ENCODE data around the gene PRSS35.
"Not testable (repeated sequence)": the region's sequence is repeated elsewhere in the genome, so short reads cannot be mapped to it uniquely, and the experiment has no call there.

PRSS35 gene, protein sequence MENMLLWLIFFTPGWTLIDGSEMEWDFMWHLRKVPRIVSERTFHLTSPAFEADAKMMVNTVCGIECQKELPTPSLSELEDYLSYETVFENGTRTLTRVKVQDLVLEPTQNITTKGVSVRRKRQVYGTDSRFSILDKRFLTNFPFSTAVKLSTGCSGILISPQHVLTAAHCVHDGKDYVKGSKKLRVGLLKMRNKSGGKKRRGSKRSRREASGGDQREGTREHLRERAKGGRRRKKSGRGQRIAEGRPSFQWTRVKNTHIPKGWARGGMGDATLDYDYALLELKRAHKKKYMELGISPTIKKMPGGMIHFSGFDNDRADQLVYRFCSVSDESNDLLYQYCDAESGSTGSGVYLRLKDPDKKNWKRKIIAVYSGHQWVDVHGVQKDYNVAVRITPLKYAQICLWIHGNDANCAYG

DNA sequence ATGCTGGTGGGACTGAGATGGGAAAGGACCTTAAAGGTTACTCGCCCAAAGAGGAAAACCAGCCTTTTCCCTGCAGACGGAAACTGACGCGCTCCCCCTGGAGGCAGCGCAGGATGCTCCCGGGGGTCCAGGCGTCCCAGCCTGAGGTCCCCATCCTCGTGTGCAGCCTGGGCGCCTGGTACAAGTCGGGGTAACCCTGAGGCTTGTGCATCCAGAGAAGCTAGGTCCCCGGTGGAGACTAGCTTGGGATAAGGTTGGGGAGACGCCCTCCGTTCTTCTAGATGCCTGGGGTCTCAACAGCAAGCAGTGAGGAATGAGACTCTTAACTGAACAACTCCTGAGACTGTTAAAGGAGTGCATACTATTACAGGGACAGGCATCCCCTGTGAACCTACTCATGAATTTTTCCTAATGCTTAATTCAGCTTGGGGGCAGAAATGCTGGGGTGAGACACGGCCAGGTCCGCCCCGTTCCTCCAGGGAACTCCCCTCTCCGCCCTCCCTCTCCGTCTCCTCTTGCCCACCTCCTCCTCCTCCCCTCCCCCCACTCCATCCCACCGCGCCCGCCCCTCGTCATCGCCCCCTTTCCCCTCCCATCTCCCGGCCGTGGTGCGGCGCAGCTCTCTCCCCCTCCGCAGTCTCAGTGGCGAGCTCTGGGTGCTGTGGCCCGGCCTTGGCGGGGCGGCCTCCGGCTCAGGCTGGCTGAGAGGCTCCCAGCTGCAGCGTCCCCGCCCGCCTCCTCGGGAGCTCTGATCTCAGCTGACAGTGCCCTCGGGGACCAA is at the start of gene PRSS35:
PRSS35 (plus strand) TSS at position 634 of the 781 bp plus-strand sequence. CDS start 10,908 bp downstream, outside the sequence.
- peak; percentile 33 for DNase-seq (ENCODE audit: low read depth, low spot score)

DNA sequence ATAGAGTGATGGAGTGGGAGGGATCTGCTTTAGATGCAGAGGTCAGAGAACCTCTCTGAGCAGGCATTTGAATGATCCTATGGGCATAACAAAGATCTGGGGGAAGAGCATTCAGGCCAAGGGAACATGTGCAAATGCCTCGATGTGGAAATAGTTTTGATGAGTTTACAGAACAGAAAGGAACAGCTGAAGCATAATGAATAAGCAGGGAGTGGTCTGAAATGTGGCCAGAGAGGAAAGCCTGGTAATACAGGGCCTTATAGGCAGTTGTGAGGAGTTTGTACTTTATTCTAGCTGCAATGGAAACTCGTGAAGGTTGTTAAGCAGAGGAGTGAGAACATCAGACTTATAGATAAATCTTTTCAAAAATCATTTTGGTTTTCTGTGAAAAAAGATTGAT is 48.4 kb upstream of the PRSS35 start:
- no peak for DNase-seq (ENCODE audit: low read depth, low spot score)

DNA sequence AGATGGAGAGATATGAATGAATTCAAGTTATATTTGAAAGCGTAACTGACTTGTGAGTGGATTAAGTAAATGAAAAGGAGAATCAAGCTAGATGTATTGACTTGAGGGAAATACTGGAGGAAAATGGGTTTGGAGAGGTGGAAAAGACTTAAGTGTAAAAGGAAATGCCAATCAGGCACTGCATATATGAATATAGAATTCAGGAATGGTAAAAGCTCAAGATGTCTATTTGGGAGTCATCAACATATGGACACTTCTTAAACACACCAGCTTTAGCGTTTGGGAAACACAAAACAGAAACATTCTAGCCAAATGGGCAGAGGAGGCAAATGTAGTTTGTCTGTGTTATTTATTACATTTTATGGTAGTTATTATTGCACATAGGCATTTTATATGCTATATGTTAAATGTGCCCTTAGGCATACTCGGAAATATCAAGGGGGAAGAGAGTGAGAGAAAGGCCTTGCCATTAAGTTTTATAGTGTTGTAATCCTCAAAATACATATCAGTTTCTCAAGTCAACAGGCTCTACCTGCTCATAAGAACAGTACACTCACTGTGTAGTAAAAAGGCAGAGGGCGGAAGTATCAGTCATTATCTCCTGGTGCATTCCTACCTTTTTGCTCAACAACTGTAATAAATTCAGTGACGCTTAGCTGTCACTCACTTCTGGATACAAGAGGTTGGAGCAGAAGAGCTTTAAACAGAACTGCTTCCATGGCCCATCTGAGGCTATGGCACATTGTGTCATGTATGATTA is 47.8 kb upstream of the PRSS35 start:
- no peak for DNase-seq (ENCODE audit: low read depth, low spot score)

DNA sequence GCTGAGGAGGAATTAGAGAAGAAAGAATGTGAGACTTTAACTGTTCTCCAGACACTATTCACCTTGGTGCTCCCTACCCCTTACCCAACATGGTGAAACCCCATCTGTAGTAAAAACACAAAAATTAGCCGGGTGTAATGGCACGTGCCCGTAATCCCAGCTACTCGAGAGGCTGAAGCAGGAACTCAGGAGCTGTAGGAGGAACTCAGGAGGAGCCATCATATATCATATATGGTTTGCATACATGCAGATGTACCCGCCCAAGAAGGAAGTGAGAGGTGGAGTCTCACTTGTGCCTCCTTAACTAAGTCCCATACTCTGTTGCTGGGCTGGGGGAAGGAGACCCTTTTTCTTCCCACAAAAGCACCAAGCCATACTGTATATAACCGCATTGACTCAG is 46.0 kb upstream of the PRSS35 start:
- DNase-seq (ENCODE audit: low read depth, low spot score) = no peak

DNA sequence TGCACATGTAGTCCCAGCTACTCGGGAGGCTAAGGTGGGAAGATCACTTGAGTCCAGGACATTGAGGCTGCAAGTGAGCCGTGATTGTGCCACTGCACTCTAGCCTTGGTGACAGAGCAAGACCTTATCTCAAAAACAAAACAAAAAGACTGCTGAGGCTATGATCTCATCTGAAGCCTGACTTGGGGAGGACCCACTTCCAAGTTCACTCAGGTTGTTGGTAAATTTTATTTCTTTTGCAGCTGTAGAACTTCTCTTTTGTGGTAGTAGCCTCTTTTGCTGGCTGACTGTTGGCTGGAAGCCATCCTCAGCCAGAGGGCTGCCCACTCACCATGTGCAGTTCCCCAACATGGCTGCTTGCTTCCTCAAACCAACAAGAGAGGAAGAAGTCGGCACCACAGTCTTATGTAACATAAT is 44.7 kb upstream of the PRSS35 start:
- DNase-seq (ENCODE audit: low read depth, low spot score) = no peak

DNA sequence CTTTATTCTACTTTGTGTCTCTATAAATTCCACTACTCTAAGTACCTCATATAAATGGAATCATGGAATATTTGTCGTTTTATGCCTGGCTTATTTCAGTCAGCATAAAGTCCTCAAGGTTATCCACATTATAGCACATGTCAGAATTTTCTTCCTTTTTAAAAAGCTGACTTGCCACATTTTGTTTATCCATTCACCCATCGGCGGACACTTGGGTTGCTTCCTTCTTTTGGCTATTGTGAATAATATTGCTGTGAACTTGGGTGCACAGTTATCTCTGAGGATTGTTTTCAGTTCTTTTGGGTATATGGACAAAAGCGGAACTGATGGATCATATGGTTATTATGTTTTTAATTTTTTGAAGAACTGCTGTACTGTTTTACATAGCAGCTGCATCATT is 42.3 kb upstream of the PRSS35 start:
- DNase-seq (ENCODE audit: low read depth, low spot score) = no peak

DNA sequence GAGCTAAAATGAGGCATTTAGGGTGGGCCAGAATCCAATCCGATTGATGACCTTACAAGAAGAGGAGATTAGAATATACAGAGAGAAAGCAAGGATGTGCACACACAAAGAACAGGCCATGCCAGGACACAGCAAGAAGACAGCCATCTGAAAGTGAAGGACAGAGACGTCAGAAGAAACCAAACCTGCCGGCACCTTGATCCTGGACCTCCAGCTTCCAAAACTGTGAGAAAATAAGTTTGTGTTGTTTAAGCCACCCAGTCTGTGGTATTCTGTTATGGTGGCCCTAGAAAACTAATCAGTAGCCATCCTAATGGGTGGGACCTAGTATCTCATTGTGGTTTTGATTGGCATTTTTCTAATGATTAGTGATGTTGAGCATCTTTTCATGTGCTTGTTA is 41.7 kb upstream of the PRSS35 start:
- DNase-seq (ENCODE audit: low read depth, low spot score) = no peak

DNA sequence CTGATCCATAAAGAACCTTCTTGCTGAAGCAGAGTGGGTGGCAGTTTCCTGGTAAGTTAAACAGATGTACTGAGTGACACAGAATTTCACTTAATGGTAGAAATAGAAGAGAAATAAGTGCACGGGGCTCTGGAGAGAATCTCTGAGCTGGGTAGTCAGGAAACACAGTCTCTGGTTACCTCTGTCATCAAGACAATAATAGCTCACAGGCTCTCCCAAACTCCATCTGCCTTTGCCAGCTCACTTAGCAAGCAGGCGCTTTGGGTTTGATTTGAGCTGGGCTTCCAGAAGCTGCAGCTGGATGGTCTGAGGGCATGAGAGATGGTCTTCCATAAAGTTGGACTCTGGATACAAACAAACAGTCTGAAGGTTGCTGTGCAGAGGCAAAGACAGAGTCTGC is 39.6 kb upstream of the PRSS35 start:
- no peak for DNase-seq (ENCODE audit: low read depth, low spot score)

DNA sequence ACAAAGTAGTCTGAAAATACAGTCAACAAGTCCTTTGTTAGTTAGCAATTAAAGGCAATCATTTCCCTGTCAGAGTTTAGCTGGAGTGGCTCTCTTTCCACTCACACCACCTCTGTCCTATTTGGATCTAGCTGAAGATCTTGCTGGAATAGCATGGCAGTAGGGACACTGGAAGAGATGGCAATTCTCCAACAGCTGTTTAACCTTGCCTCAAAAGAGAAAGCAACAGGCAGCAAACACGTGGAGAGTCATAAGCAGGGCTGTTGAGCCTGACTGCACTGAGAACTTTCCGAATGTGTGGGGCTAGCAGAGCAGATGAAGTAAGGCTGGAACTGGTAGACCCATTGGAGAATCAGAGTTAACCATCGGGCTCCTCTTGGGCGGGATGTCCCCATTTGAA is 38.0 kb upstream of the PRSS35 start:
- peak; percentile 6 for DNase-seq (ENCODE audit: low read depth, low spot score)

DNA sequence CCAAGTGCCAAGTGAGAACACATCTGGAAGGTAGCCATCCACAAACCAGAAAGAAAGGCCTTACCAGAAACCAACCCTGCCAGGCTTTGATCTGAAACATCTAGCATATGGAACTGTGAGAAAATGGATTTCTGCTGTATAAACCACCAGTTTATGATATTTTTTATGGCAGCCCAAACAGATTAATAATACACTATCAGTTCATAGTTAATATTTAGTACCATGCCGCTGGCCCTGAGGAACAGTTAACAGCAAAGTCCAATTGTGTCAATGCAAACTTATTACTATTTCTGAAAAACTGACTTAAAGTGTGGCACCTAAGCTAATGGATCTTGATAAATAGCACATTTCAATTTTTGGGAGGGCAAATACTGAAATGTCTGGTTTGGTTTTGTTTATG is 35.4 kb upstream of the PRSS35 start:
- no peak for DNase-seq (ENCODE audit: low read depth, low spot score)

DNA sequence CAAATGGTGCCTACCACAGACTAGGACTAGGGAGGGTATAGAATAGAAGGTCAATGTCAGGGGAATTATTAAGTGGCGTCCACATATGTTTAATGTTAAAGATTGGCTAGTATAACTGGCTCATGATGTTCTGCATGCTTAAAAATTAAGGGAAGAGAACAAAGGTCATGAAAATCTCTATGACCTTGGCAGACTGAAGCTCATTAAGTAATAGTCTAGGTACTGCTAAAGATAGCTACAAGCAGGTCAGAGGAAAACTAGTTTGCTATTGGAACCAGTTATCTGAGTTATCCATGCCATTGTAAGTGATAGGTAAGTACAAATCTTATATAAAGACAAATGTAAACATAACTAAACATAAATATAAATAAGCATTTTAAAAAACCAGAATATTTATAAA is 32.9 kb upstream of the PRSS35 start:
- no peak for DNase-seq (ENCODE audit: low read depth, low spot score)

DNA sequence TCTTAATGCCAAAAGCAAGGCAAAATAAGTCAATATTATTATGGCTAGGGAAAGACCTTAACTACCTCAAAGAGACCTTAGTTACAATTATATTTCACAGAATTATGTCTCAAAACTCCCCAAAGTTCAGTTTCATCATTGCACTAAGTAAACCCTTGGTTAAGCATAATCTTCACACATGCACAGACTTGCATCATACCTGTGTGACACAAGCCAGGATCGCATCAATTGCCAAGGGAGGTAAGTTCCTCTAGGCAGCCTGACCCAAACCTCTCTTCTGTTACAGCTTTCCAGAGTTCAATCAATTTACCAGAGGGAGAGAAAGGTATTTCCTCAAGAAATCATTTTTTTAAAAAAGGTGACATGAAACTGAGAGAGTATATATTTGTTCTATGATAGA is 31.9 kb upstream of the PRSS35 start:
- no peak for DNase-seq (ENCODE audit: low read depth, low spot score)

DNA sequence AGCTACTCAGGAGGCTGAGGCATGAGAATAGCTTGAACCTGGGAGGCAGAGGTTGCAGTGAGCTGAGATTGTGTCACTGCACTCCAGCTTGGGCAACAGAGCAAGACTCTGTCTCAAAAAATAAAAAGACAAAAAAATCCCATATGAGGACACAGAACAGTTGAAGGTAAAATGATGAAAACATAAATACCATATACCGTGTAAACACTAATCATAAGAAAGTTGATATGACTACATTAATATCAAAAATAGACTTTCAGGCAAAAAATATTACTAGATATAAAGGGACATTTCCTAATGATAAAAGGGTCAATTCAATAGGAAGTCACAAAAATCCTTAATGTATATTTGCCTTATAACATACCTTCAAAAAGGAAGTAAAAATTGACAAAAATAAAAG is 30.4 kb upstream of the PRSS35 start:
- not testable (repeated sequence) for DNase-seq (ENCODE audit: low read depth, low spot score)

DNA sequence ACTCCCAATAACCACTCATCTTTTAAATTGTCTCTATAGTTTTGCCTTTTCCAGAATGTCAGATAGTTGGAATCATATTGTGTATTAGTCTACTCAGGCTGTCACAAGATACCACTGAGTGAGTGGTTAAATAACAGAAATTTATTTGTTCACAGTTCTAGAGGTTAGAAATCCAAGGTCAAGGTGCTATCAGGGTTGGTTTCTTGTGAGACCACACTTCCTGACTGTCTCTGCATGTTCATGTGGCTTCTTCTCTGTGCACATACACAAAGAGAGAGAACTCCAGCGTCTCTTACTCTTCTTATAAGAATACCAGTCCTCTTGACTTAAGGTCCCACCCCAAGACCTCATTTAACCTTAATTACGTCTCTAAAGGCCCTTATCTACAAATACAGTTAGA is 23.9 kb upstream of the PRSS35 start:
- no peak for DNase-seq (ENCODE audit: low read depth, low spot score)

DNA sequence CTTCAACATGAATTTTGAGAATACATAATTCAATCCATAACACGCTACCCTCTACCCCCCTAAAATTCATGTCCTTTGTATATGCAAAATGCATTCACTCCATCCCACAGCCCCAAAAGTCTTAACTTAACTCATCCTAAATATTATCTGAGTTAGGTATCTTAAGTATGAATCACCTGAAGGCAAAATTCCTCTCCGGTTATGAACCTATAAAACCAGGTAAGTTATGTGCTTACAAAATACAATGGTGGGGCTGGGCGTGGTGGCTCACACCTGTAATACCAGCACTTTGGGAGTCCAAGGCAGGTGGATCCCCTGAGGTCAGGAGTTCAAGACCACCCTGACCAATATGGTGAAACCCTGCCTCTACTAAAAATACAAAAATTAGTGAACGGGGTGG is 23.5 kb upstream of the PRSS35 start:
- DNase-seq (ENCODE audit: low read depth, low spot score) = no peak

DNA sequence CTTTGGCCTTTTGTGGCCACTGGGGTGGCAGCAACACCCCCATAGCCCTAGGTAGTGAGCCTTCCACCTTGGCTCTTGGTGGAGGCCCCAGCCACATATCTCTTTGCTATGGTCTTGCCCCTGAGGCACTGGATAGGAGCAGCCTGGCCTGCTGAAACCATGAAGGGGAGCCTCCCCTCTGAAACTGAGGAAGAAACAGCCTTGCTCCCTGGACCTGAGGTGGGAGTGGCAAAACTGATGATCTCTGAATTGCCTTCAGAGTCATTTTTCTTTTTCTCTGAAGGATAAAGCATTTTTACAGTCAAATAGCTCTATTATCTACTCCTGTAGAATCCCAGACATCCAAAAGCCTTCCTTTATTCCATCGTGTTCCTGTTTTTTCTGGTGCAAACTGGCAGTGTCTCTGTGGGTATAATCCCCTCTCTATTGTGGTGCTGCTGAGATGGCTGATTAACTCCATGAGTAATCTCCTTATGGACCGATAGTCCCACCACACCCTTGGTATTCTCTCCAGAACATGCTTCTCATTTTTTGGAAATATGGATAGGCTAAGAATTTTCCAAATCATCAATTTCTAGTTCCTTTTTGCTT is 22.0 kb upstream of the PRSS35 start:
- DNase-seq (ENCODE audit: low read depth, low spot score) = no peak

DNA sequence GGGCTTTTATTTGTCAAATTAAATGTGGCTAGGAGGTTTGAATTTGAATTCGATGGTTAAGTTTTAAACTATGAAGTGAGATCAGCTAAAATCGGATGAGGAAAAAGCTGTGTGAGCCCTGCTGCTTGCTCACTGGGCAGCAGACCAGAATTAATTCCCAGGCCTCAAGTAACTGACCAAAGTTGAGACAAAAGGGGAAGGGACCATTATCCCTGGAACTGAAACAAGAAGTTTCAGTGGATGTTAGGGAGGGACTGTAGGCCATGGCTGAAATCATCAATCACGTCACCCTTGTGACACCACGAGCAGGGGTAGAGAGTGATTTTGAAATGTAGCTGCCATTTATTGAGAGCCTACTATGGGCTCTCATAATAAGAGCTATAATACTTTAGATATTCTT is 7.0 kb upstream of the PRSS35 start:
- DNase-seq (ENCODE audit: low read depth, low spot score) = no peak

DNA sequence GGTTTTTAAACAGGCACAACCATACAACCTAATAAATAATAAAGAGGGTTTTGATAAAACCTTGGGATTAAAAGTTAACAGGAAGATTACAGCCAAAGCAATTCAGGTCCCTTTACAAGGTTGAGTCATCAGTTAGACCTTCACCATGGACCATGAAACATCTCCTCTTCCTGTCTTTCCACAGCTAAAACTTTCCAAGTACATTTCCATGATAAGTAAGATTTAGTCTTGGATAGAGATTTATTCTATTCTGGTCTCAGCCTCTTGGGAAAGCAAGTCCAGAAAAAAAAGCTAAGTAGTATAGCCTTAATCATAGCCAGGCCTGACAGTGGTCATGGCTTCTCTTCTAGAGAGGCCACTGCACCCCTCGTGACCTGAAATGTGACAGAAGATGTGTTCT is 2.9 kb upstream of the PRSS35 start:
- no peak for DNase-seq (ENCODE audit: low read depth, low spot score)

DNA sequence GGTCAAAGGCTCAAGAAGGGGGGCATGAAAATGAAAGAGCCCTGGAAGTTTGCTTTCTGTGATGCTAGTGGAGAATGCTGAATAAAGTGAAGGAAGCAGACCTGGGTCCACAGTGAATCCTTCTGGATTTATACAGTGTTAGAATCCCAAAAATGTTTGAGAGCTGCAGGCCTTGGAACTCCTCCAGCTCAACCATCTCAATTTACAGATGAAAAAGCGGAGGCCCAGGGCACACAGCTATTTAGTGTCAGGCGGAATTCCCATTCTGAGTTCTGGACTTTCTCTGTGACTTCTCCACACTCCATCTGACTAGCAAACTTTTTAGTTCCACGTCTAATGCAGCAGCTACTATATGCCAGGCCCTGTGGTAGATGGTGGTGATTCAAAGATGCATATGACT is 1.5 kb upstream of the PRSS35 start:
- no peak for DNase-seq (ENCODE audit: low read depth, low spot score)

DNA sequence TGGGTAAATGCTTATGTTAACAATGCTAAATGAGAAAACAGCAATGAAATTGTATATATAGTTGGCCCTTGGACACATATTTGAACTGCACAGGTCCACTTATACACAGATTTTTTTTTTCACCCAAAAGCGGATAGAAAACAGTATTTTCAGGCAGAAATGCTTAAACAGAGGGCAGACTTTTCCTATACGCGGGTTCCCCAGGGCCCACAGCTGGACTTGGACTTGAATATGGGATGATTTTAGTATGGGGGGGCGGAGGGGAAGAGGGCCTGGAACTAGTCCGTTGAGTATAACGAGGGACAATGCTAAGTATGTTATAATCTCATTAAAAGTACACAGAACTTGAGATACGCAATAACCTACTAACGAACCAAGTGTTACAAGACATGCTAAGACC is 1.1 kb upstream of the PRSS35 start:
- no peak for DNase-seq (ENCODE audit: low read depth, low spot score)

DNA sequence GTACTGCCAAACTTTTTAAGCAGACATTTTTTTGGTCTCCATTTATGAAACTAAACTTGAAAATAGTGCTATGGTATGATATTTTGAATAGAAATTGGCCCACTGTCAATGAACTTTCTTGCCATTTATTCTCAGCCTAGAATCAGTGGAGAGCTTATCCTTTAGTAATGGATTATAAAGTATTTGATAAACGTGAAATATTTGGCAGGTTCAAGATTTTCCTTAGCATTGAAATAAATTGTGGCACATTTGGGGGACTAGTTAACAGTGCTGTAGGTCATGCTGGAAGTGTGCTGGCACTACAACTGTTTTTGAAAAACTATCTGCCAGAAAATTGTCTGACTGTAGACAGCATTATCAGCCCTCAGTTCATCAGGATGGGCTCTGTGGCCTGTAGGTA is 2.1 kb downstream of the PRSS35 start:
- DNase-seq (ENCODE audit: low read depth, low spot score) = no peak

DNA sequence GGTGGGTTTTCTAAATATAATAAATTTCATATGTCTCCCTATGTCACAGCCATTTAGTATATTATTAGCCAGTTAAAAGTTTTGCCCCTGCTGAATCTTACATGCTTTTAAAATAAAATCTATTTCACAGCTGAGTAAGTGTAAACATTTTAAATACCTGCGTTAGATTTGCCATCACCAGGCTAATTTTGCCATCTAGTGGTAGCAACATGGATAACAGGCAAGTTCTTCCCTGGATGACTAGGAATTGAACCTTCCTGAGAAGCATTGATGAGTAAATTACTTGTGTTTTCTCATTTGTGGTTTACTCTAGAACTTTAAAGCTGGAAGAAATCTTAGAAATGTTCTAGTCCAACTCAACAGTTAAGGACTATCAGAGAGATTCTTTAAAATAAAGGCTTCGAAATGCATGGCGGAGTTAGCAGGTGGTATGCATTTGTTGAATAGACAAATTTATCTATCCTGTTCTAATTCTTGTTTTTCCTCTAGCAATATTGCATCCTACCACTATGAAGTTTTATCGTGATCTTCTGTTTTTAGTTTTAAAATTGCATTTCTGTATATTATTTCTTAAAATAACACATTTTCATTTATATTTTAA is 2.6 kb downstream of the PRSS35 start:
- peak; percentile 44 for DNase-seq (ENCODE audit: low read depth, low spot score)

Measured in smooth muscle cell of the brain vasculature (primary cell).